Astrocyte of the cerebellum (primary cell): ENCODE data around the gene LTA4H.

Experiments
- DNase-seq: peaks from one replicate; pipeline ENCODE4 v3.0.0-alpha.2; 2011; ENCODE audit warnings: low read depth
- H3K4me3 ChIP-seq: 2 replicates; pipeline ENCODE4 v1.5.1; 2011; ENCODE audit warnings: mild to moderate bottlenecking, low read depth, low read length, moderate library complexity
- in situ Hi-C: cut with HindIII; loops from 2 replicates; pipeline ENCODE4 v1.10.0; 2017; ENCODE audit warnings: low sequenced_read_pairs
- TF ChIP-seq, protein P1 (sequence below): IDR thresholded peaks from 2 replicates; pipeline ENCODE4 v1.5.1; 2012; ENCODE audit warnings: low read length, low read depth, moderate library complexity, mild to moderate bottlenecking; ENCODE audit errors: missing control alignments

The LTA4H gene

DNA sequence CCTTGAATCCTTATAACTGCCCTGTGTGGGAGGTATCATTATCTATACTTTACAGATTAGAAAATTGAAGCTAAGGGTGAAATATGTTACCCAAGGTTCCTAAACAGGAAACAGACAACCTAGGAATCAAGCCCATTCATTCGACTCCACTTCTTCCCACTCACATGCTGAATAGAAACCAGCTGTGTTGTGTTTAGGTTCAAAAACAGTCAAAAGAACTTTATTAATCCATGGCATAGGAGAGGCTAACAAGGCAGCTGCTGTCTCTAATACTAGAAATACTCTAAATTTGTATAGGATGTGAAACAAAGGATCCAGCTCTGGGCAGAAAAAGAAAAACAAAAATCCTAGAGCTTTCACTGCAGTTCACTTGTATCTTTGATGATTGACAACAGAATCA is 82.4 kb downstream of the LTA4H start:
- DNase-seq = no peak
- in situ Hi-C loops = no loop called here
- TF ChIP-seq, protein P1, sequence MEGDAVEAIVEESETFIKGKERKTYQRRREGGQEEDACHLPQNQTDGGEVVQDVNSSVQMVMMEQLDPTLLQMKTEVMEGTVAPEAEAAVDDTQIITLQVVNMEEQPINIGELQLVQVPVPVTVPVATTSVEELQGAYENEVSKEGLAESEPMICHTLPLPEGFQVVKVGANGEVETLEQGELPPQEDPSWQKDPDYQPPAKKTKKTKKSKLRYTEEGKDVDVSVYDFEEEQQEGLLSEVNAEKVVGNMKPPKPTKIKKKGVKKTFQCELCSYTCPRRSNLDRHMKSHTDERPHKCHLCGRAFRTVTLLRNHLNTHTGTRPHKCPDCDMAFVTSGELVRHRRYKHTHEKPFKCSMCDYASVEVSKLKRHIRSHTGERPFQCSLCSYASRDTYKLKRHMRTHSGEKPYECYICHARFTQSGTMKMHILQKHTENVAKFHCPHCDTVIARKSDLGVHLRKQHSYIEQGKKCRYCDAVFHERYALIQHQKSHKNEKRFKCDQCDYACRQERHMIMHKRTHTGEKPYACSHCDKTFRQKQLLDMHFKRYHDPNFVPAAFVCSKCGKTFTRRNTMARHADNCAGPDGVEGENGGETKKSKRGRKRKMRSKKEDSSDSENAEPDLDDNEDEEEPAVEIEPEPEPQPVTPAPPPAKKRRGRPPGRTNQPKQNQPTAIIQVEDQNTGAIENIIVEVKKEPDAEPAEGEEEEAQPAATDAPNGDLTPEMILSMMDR = no peak
- no peak overlapping the region for H3K4me3 ChIP-seq

GRCh38 chr12:95951515-95951914 is 83.9 kb downstream of the LTA4H start:
- H3K4me3 ChIP-seq = no peak overlapping the region
- TF ChIP-seq, protein P1 = no peak
- DNase-seq = no peak
- in situ Hi-C loops = no loop called here
